Renal cortex interstitium (tissue), 11 donors: ENCODE results near the gene MRNIP. TPM values are rescaled to one million over a fixed set of nuclear protein-coding genes. Genes with fewer than 3 reads are reported as not detected.
"Not testable (repeated sequence)": the region's sequence is repeated elsewhere in the genome, so short reads cannot be mapped to it uniquely, and the experiment has no call there.

Source experiments
- DNase-seq, 11 donors: peaks; one replicate each; pipeline ENCODE4 v3.0.0-alpha.2; 2013; ENCODE audit warnings: low read depth in 9 of 11, low spot score in 4 of 11; ENCODE audit errors: extremely low read depth in 1 of 11
- polyA plus RNA-seq, 3 donors: library from polyadenylated mRNA; unstranded; fragments of 120-200 nt; gene quantifications; one replicate each; pipeline ENCODE4 v1.2.1, GENCODE V29; 2013; ENCODE audit not compliant: insufficient read length in 3 of 3

Gene MRNIP
- polyA plus RNA-seq, 3 donors = 34.9 to 55.8 (median 40.7) TPM

DNA sequence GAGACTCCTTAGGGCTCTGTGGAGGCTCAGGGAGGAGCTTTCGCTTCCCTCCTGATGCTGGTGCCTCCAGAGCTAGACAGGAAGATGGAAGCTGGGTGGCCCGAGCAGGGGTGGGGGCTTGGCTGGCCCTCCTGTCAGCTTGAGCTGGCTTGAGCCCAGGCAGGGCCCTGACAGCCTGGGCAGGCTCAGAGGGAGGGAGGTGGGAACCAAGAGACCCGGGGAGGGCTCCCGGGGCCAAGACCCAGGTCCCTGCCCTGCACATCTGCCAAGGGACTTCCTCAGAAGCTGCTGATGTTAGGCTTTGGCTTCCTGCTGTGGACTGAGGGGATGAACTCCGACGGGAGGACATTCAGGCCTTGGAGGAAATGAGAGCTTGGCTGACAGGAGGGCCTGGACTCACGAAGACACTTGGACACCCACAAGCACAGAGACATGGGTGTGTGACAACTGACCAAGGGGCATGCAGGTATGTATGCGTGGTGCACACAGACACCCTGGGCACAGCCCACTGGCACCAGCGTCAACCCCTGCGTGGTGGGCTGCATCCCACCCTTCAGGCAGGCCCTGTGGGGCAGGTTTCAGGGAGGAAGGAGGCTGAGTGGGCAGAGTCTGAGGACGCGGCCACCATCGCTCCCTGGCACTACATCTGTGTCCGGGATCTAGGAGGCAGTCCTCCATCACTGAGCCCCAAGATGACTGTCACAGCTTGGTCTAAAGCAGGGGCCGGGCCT is 66.6 kb downstream of the MRNIP start:
- no peak for DNase-seq

DNA sequence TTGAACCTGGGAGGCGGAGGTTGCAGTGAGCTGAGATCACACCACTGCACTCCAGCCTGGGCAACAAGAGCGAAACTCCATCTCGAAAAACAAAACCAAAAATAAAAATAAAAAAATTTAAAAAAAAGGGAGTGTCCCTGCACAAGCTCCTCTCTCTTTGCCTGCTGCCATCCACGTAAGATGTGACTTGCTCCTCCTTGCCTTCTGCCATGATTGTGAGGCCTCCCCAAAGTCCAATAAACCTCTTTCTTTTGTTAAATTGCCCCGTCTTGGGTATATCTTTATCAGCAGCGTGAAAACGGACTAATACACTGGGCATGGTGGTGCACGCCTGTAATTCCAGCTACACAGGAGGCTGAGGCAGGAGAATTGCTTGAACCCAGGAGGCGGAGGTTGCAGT is 69.3 kb downstream of the MRNIP start:
- not testable (repeated sequence) for DNase-seq

DNA sequence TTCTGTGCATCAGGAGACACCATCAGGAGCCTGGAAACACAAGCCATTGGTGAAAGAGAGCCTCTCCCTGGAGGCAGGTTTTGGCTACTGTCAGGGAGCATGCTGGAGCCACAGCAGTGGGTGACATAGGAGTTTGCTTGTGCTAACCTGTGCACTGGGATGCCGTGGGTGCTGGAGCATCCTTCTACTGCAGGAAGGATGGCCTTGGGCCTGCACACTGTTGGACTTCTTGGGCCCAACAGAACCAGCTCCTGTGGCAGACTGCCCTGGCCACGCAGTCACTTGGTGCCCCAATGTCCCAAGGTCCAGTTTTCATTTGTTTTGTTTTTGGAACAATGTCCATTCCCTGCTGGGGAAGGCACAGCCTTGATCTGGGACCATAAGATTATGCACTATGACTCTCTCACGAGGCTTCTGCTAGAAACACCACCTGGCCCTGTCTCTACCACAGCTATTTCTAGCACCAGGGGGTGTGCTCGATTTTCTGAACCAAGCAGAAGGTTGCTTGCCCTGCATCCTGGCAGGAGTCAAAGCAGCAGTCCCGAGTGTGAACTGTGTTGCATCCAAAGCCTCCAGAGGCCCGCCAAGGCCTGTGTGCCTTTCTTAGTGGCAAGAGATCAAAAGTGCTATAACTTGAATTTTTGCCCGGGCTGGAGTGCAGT is 70.3 kb downstream of the MRNIP start:
- DNase-seq = no peak

Other genes with a start within 250 kb of the MRNIP start
- 1,000 to 10,000 TPM; 1,069 to 1,578 (median 1,180) TPM for gene HNRNPH1, start 235.1 kb downstream of the MRNIP start, polyA plus RNA-seq
- 1 to 10 TPM in 1 of 3 donors, under 1 TPM in 2; 0.55 to 1.9 (median 0.75) TPM for gene CBY3, start 177.8 kb downstream of the MRNIP start, polyA plus RNA-seq
- 100 to 1,000 TPM; 533 to 591 (median 590) TPM for gene CANX, start 159.8 kb downstream of the MRNIP start, polyA plus RNA-seq
- gene MAML1, start 126.0 kb downstream of the MRNIP start, polyA plus RNA-seq = 10 to 100 TPM; 39.4 to 46.6 (median 45.7) TPM
- gene LTC4S, start 64.8 kb downstream of the MRNIP start, polyA plus RNA-seq = 1 to 10 TPM; 2.2 to 6.8 (median 5.6) TPM
- gene MGAT4B, start 52.0 kb downstream of the MRNIP start, polyA plus RNA-seq = 100 to 1,000 TPM; 160 to 181 (median 173) TPM
- gene SQSTM1, start 37.9 kb downstream of the MRNIP start, polyA plus RNA-seq = 100 to 1,000 TPM in 2 of 3 donors, 10 to 100 TPM in 1; 82.0 to 129 (median 104) TPM
- gene TBC1D9B, start 49.1 kb upstream of the MRNIP start, polyA plus RNA-seq = 100 to 1,000 TPM in 2 of 3 donors, 10 to 100 TPM in 1; 81.6 to 121 (median 111) TPM
- gene RNF130, start 212.9 kb upstream of the MRNIP start, polyA plus RNA-seq = 10 to 100 TPM; 66.5 to 70.2 (median 68.9) TPM